HUES64 (cell line): ENCODE measurements around the gene KLF6.

Source experiments
- H3K27ac ChIP-seq: 2 replicates; pipeline ENCODE4 v1.7.0; 2013; ENCODE audit warnings: low read depth, low read length, inconsistent platforms
- H3K27me3 ChIP-seq: 2 replicates; pipeline ENCODE4 v1.6.1; 2013; ENCODE audit warnings: mild to moderate bottlenecking, low read length; ENCODE audit not compliant: insufficient read depth
- H3K36me3 ChIP-seq: 2 replicates; pipeline ENCODE4 v1.6.1; 2013; ENCODE audit warnings: mild to moderate bottlenecking, low read length; ENCODE audit not compliant: insufficient read depth
- H3K4me1 ChIP-seq: 2 replicates; pipeline ENCODE4 v1.6.1; 2013; ENCODE audit warnings: mild to moderate bottlenecking, low read length, moderate library complexity; ENCODE audit not compliant: insufficient read depth
- H3K4me3 ChIP-seq: 2 replicates; pipeline ENCODE4 v1.5.1; 2013; ENCODE audit warnings: mild to moderate bottlenecking, low read length, moderate library complexity
- H3K9ac ChIP-seq: 2 replicates; pipeline ENCODE4 v1.6.1; 2013; ENCODE audit warnings: mild to moderate bottlenecking, low read depth, low read length
- H3K9me3 ChIP-seq: 2 replicates; pipeline ENCODE4 v1.6.1; 2013; ENCODE audit warnings: low read depth, low read length; ENCODE audit not compliant: insufficient read depth
- WGBS: fragments of 150-250, 120-280 bp; methylation state at CpG from one replicate; pipeline ENCODE4 v1.1.7; 2013; ENCODE audit warnings: missing lambda C conversion rate; 5-methylcytosine and 5-hydroxymethylcytosine counted together

KLF6 gene

GRCh38 chr10:3825862-3826351 lies 40.9 kb upstream of the KLF6 start:
- Histone ChIP-seq H3K4me3 (no peak overlapping the region), H3K27ac (peak overlapping the region; percentile 53), H3K27me3 (no peaks in the 10 kb centered on the region), H3K9me3 (no peaks in the 10 kb centered on the region), H3K4me1 (peaks cover 26% of the 10 kb centered on the region), H3K9ac (no peak overlapping the region), H3K36me3 (no peaks in the 10 kb centered on the region)
- 95% methylated on average over 21 of the region's 21 CpGs for WGBS

GRCh38 chr10:3825244-3825643 lies 40.2 kb upstream of the KLF6 start:
- WGBS: 75% methylated on average over 6 of the region's 6 CpGs
- peaks cover 25% of the 10 kb centered on the region for H3K4me1 ChIP-seq
- no peaks in the 10 kb centered on the region for H3K36me3 ChIP-seq
- H3K9me3 ChIP-seq: no peaks in the 10 kb centered on the region
- H3K27me3 ChIP-seq: no peaks in the 10 kb centered on the region
- peak overlapping the region; percentile 53 for H3K27ac ChIP-seq
- H3K4me3 ChIP-seq: no peak overlapping the region
- no peak overlapping the region for H3K9ac ChIP-seq

- no peaks in the 10 kb centered on the region for H3K36me3 ChIP-seq
- 92% methylated on average over 9 of the region's 10 CpGs for WGBS
- H3K4me3 ChIP-seq: no peak overlapping the region
- peaks cover 9% of the 10 kb centered on the region; the same call in 1 of the 2 replicates for H3K4me1 ChIP-seq
- peak overlapping the region; percentile 23; the same call in 1 of the 2 replicates for H3K27ac ChIP-seq
- no peaks in the 10 kb centered on the region for H3K27me3 ChIP-seq
- no peak overlapping the region for H3K9ac ChIP-seq
- H3K9me3 ChIP-seq: no peaks in the 10 kb centered on the region
Measured at GRCh38 chr10:3822541-3823330, 37.7 kb upstream of the KLF6 start.

- WGBS: 91% methylated on average over 10 of the region's 10 CpGs
- H3K27ac ChIP-seq: no peak overlapping the region
- no peaks in the 10 kb centered on the region for H3K36me3 ChIP-seq
- no peak overlapping the region for H3K9ac ChIP-seq
- H3K27me3 ChIP-seq: no peaks in the 10 kb centered on the region
- no peak overlapping the region for H3K4me3 ChIP-seq
- no peaks in the 10 kb centered on the region for H3K9me3 ChIP-seq
- peaks cover 5% of the 10 kb centered on the region; the same call in 1 of the 2 replicates for H3K4me1 ChIP-seq
Measured at GRCh38 chr10:3820255-3820654, 35.2 kb upstream of the KLF6 start.

GRCh38 chr10:3816995-3817394 lies 32.0 kb upstream of the KLF6 start:
- H3K4me3 ChIP-seq: no peak overlapping the region
- no peaks in the 10 kb centered on the region for H3K4me1 ChIP-seq

GRCh38 chr10:3814838-3815220 lies 29.8 kb upstream of the KLF6 start:
- Histone ChIP-seq H3K36me3 (no peaks in the 10 kb centered on the region), H3K4me3 (no peak overlapping the region), H3K27ac (no peak overlapping the region), H3K4me1 (0 out of 2 replicates have a peak, but pooled peaks cover 4% of the 10 kb centered on the region), H3K9ac (no peak overlapping the region), H3K9me3 (no peaks in the 10 kb centered on the region), H3K27me3 (no peaks in the 10 kb centered on the region)
- WGBS: 94% methylated on average over 5 of the region's 6 CpGs

More at GRCh38 chr10:3816995-3817394, 32.0 kb upstream of the KLF6 start:
- 95% methylated on average over 5 of the region's 5 CpGs for WGBS
- Histone ChIP-seq H3K27me3 (no peaks in the 10 kb centered on the region), H3K9ac (no peak overlapping the region), H3K27ac (no peak overlapping the region), H3K9me3 (no peaks in the 10 kb centered on the region), H3K36me3 (no peaks in the 10 kb centered on the region)

GRCh38 chr10:3813986-3814837 lies 29.2 kb upstream of the KLF6 start:
- Histone ChIP-seq H3K9me3 (no peaks in the 10 kb centered on the region), H3K9ac (no peak overlapping the region), H3K27me3 (no peaks in the 10 kb centered on the region), H3K4me3 (no peak overlapping the region), H3K36me3 (no peaks in the 10 kb centered on the region), H3K4me1 (0 out of 2 replicates have a peak, but pooled peaks cover 6% of the 10 kb centered on the region), H3K27ac (no peak overlapping the region)
- 94% methylated on average over 14 of the region's 15 CpGs for WGBS

- Histone ChIP-seq H3K36me3 (no peaks in the 10 kb centered on the region), H3K27me3 (no peaks in the 10 kb centered on the region), H3K27ac (no peak overlapping the region), H3K9me3 (no peaks in the 10 kb centered on the region), H3K4me1 (0 out of 2 replicates have a peak, but pooled peaks cover 6% of the 10 kb centered on the region), H3K9ac (no peak overlapping the region), H3K4me3 (no peak overlapping the region)
- 95% methylated on average over 3 of the region's 4 CpGs for WGBS
Measured at GRCh38 chr10:3813267-3813666, 28.3 kb upstream of the KLF6 start.

- Histone ChIP-seq H3K36me3 (no peaks in the 10 kb centered on the region), H3K9ac (no peak overlapping the region), H3K4me3 (no peak overlapping the region), H3K9me3 (no peaks in the 10 kb centered on the region), H3K27me3 (no peaks in the 10 kb centered on the region), H3K27ac (no peak overlapping the region), H3K4me1 (peaks cover 8% of the 10 kb centered on the region; the same call in 1 of the 2 replicates)
- 81% methylated on average over 7 of the region's 7 CpGs for WGBS
Measured at GRCh38 chr10:3812141-3812540, 27.1 kb upstream of the KLF6 start.

GRCh38 chr10:3811291-3811870 lies 26.4 kb upstream of the KLF6 start:
- Histone ChIP-seq H3K9ac (no peak overlapping the region), H3K4me1 (peaks cover 15% of the 10 kb centered on the region; the same call in 1 of the 2 replicates), H3K4me3 (no peak overlapping the region), H3K27me3 (no peaks in the 10 kb centered on the region), H3K36me3 (no peaks in the 10 kb centered on the region), H3K27ac (no peak overlapping the region), H3K9me3 (no peaks in the 10 kb centered on the region)
- WGBS: 89% methylated on average over 7 of the region's 7 CpGs
